K562 (cell line): ENCODE results near the gene PRPSAP1. TPM values are rescaled to one million over a fixed set of nuclear protein-coding genes. Genes with fewer than 3 reads are reported as not detected.
A peak's percentile ranks its signal among the peaks of the same experiment; 100 is the strongest.

ENCODE experiments used
- CREBBP ChIP-seq: IDR thresholded peaks from one replicate; pipeline ENCODE4 v1.6.1; 2012; ENCODE audit warnings: low read depth, mild to moderate bottlenecking, control low read depth, inconsistent platforms, low read length
- DACH1 ChIP-seq: fragments of 450-650 bp; IDR thresholded peaks from 2 replicates; pipeline ENCODE4 v1.6.1; 2018; ENCODE audit not compliant: partially characterized antibody
- HOXB6 ChIP-seq: fragments of 250-450 bp; sonication (Bioruptor Pico); IDR thresholded peaks from 2 replicates; pipeline ENCODE4 v1.5.1; 2022; ENCODE audit warnings: mild to moderate bottlenecking, borderline replicate concordance
- MAZ ChIP-seq, 2 experiments: fragments of 450-650 bp in 1 of 2; sonication (generic) in 1 of 2; formaldehyde crosslinking; IDR thresholded peaks in 1 of 2; conservative IDR thresholded peaks in 1 of 2; 2 replicates each; pipeline versions ENCODE4 v1.4.0 to v1.5.0; 2020; ENCODE audit warnings: mild to moderate bottlenecking in 1 of 2, missing genetic modification reagents in 1 of 2
- MGA ChIP-seq: fragments of 450-650 bp; IDR thresholded peaks from 2 replicates; pipeline ENCODE4 v1.6.1; 2016; ENCODE audit warnings: mild to moderate bottlenecking, moderate library complexity
- PURB ChIP-seq: sonication (generic); formaldehyde crosslinking; IDR thresholded peaks from 2 replicates; pipeline ENCODE4 v1.9.0; 2021; ENCODE audit warnings: low read depth, mild to moderate bottlenecking, missing genetic modification reagents
- STAT5B ChIP-seq: fragments of 250-450 bp; sonication (Bioruptor Pico); IDR thresholded peaks from 2 replicates; pipeline ENCODE4 v1.8.0; 2021; ENCODE audit warnings: mild to moderate bottlenecking, inconsistent platforms
- ZBTB33 ChIP-seq: sonication (generic); formaldehyde crosslinking; IDR thresholded peaks from 2 replicates; pipeline ENCODE4 v1.8.1; 2023; ENCODE audit warnings: mild to moderate bottlenecking, missing genetic modification reagents
- polyA plus RNA-seq, 8 experiments: library from polyadenylated mRNA; depleted of rRNA in 4 of 8; stranded (reverse) in 5 of 8; unstranded in 3 of 8; fragments of >200 nt; fragmentation: Nextera tagmentation in 2 of 8; fragmentation: Illumina TruSeq in 1 of 8; extraction: Ambion mirVana in 2 of 8; extraction: Trizol in 1 of 8; gene quantifications; 2 replicates each; pipeline versions ENCODE4 v1.2.1 to v1.2.3, GENCODE V29; 2011 to 2014; ENCODE audit warnings: inconsistent platforms in 1 of 8, missing spikeins in 1 of 8
- total RNA-seq, 7 experiments: library from RNA; depleted of rRNA in 6 of 7; stranded (reverse); fragments of >200 nt in 6 of 7; fragmentation: Illumina TruSeq in 2 of 7; extraction: Trizol in 2 of 7; gene quantifications; 2 replicates each; pipeline versions ENCODE4 v1.2.1 to v1.2.3, GENCODE V29; 2011 to 2021; ENCODE audit warnings: low replicate concordance in 1 of 7
- TF ChIP-seq, protein P1 (sequence below): sonication (generic); formaldehyde crosslinking; IDR thresholded peaks from 2 replicates; pipeline ENCODE4 v1.8.1; 2022; ENCODE audit warnings: missing genetic modification reagents
- TF ChIP-seq, protein P2 (sequence below): fragments of 250-450 bp; sonication (Bioruptor Pico); IDR thresholded peaks from 2 replicates; pipeline ENCODE4 v1.5.0; 2021

Gene PRPSAP1
- total and polyA plus RNA-seq, 9 of the 15 experiments (the other 6 are each of a cell fraction or from before 2014, with no cell fraction given) = 21.9 to 77.1 (median 40.8) TPM

GRCh38 chr17:76384987-76385891 is 31.5 kb upstream of the PRPSAP1 start (continued):
- TF ChIP-seq MGA (no peak), CREBBP (no peak), ZBTB33 (CRISPR knock-in tag) (no peak), HOXB6 (CRISPR knock-in tag) (no peak), STAT5B (CRISPR knock-in tag) (no peak), MAZ (CRISPR knock-in tag; conservative IDR thresholded peaks at IDR 0.05 in 1 of 2, IDR thresholded peaks at IDR 0.05 in 1 of 2) (no peak; a peak in 1 of 4 replicates), DACH1 (peak; percentile 31), PURB (no peak)
- TF ChIP-seq, protein P1, sequence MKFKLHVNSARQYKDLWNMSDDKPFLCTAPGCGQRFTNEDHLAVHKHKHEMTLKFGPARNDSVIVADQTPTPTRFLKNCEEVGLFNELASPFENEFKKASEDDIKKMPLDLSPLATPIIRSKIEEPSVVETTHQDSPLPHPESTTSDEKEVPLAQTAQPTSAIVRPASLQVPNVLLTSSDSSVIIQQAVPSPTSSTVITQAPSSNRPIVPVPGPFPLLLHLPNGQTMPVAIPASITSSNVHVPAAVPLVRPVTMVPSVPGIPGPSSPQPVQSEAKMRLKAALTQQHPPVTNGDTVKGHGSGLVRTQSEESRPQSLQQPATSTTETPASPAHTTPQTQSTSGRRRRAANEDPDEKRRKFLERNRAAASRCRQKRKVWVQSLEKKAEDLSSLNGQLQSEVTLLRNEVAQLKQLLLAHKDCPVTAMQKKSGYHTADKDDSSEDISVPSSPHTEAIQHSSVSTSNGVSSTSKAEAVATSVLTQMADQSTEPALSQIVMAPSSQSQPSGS (CRISPR knock-in tag) = no peak
- TF ChIP-seq, protein P2, sequence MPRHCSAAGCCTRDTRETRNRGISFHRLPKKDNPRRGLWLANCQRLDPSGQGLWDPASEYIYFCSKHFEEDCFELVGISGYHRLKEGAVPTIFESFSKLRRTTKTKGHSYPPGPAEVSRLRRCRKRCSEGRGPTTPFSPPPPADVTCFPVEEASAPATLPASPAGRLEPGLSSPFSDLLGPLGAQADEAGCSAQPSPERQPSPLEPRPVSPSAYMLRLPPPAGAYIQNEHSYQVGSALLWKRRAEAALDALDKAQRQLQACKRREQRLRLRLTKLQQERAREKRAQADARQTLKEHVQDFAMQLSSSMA = no peak
